ENCODE results near the gene RPS15. TPM values are rescaled to one million over a fixed set of nuclear protein-coding genes. Genes with fewer than 3 reads are reported as not detected.
A peak's percentile ranks its signal among the peaks of the same experiment; 100 is the strongest.

The RPS15 gene
- total and polyA plus RNA-seq, 9 of the 15 experiments (the other 6 are each of a cell fraction or from before 2014, with no cell fraction given): 605 to 2,791 (median 957) TPM

DNA sequence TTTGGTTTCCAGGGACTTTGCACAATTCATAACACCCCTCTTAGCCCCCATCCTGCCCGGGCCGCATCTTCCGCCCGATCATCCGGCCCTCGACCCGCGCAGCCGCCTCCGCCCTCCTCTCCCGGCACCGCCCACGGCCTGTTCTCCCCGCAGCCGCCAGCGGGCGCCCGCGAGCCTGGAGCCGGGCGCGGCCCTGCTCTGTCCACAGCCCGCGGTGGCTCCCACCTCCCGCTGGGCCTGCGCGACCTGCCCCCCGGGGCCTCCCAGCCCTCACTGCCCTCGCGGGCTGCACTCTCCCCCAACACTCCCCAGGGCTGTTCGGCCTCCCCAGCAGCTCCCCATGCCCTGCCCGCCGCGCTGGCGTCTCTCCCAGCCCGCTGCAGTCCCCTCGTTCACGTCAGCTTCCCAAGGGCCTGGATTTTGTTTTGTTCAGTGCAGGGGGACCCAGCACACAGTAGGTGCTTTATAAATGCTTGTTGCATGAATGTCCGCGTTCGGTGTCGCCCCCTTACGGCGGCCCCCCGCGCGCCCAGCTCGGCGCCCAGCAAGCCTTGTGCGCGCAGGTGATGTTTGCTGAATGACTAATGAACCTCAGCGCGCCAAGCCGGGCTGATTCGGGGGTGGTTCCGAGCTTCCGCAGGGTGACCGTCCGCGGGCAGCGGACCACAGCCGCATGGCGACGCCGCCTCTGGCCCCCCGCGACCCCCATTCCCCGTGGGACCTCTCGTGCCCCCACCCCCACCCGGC is 7.2 kb downstream of the RPS15 start (continued):
- TF ChIP-seq, protein P1, sequence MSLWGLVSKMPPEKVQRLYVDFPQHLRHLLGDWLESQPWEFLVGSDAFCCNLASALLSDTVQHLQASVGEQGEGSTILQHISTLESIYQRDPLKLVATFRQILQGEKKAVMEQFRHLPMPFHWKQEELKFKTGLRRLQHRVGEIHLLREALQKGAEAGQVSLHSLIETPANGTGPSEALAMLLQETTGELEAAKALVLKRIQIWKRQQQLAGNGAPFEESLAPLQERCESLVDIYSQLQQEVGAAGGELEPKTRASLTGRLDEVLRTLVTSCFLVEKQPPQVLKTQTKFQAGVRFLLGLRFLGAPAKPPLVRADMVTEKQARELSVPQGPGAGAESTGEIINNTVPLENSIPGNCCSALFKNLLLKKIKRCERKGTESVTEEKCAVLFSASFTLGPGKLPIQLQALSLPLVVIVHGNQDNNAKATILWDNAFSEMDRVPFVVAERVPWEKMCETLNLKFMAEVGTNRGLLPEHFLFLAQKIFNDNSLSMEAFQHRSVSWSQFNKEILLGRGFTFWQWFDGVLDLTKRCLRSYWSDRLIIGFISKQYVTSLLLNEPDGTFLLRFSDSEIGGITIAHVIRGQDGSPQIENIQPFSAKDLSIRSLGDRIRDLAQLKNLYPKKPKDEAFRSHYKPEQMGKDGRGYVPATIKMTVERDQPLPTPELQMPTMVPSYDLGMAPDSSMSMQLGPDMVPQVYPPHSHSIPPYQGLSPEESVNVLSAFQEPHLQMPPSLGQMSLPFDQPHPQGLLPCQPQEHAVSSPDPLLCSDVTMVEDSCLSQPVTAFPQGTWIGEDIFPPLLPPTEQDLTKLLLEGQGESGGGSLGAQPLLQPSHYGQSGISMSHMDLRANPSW (CRISPR knock-in tag; IDR thresholded peaks at IDR 0.05): no peak
- TF ChIP-seq CC2D1A (IDR thresholded peaks at IDR 0.05): no peak
- TF ChIP-seq HDAC2 (IDR thresholded peaks at IDR 0.05): peak; percentile 54; the same call in 1 of the 2 replicates
- TF ChIP-seq HNRNPH1 (optimal IDR thresholded peaks at IDR 0.05; ENCODE audit: low read depth, low read length): no peak
- no peak for TF ChIP-seq PHB2 (IDR thresholded peaks at IDR 0.05; ENCODE audit: low read depth)
- TF ChIP-seq, protein P2, sequence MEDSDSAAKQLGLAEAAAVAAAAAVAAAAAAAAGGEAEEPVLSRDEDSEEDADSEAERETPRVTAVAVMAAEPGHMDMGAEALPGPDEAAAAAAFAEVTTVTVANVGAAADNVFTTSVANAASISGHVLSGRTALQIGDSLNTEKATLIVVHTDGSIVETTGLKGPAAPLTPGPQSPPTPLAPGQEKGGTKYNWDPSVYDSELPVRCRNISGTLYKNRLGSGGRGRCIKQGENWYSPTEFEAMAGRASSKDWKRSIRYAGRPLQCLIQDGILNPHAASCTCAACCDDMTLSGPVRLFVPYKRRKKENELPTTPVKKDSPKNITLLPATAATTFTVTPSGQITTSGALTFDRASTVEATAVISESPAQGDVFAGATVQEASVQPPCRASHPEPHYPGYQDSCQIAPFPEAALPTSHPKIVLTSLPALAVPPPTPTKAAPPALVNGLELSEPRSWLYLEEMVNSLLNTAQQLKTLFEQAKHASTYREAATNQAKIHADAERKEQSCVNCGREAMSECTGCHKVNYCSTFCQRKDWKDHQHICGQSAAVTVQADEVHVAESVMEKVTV (CRISPR knock-in tag; IDR thresholded peaks at IDR 0.05): no peak
- no peak for TF ChIP-seq WHSC1 (IDR thresholded peaks at IDR 0.05; ENCODE audit: low read length)
- no peak for TF ChIP-seq ZNF184 (CRISPR knock-in tag; IDR thresholded peaks at IDR 0.05)
- peak; percentile 45; the same call in 1 of the 2 replicates for TF ChIP-seq SMC3 (conservative IDR thresholded peaks at IDR 0.05; ENCODE audit: insufficient read depth, low read depth, low read length)
- TF ChIP-seq, protein P3, sequence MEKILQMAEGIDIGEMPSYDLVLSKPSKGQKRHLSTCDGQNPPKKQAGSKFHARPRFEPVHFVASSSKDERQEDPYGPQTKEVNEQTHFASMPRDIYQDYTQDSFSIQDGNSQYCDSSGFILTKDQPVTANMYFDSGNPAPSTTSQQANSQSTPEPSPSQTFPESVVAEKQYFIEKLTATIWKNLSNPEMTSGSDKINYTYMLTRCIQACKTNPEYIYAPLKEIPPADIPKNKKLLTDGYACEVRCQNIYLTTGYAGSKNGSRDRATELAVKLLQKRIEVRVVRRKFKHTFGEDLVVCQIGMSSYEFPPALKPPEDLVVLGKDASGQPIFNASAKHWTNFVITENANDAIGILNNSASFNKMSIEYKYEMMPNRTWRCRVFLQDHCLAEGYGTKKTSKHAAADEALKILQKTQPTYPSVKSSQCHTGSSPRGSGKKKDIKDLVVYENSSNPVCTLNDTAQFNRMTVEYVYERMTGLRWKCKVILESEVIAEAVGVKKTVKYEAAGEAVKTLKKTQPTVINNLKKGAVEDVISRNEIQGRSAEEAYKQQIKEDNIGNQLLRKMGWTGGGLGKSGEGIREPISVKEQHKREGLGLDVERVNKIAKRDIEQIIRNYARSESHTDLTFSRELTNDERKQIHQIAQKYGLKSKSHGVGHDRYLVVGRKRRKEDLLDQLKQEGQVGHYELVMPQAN (IDR thresholded peaks at IDR 0.05; ENCODE audit: borderline replicate concordance): 0 out of 2 replicates have a peak, but pooled peaks have one; percentile 51
- TF ChIP-seq PHB (CRISPR knock-in tag; IDR thresholded peaks at IDR 0.05): no peak
- TF ChIP-seq, protein P4, sequence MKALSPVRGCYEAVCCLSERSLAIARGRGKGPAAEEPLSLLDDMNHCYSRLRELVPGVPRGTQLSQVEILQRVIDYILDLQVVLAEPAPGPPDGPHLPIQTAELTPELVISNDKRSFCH (CRISPR knock-in tag; IDR thresholded peaks at IDR 0.05): no peak
- TF ChIP-seq, protein P4 (tag; IDR thresholded peaks at IDR 0.05): peak; percentile 76
- TF ChIP-seq XRCC5 (IDR thresholded peaks at IDR 0.05; ENCODE audit: low read depth, low read length): peak; percentile 81
- no peak for TF ChIP-seq ZNF77 (CRISPR knock-in tag; IDR thresholded peaks at IDR 0.05)
- no peak for TF ChIP-seq HOXB6 (CRISPR knock-in tag; IDR thresholded peaks at IDR 0.05; ENCODE audit: borderline replicate concordance)

Data from K562 (cell line).